Loucy (cell line): ENCODE results near the gene ITPKA.

Experiments
- H2AFZ ChIP-seq: fragments of 200-600 bp; sonication (generic); 2 replicates; pipeline ENCODE4 v1.6.0; 2016; ENCODE audit warnings: antibody characterized with exemption, mild to moderate bottlenecking, low read length, moderate library complexity
- H3F3A ChIP-seq: fragments of 200-600 bp; 2 replicates; pipeline ENCODE4 v1.6.0; 2016; ENCODE audit warnings: antibody characterized with exemption, low read depth, mild to moderate bottlenecking
- H3K27me3 ChIP-seq: fragments of 200-600 bp; sonication (generic); 2 replicates; pipeline ENCODE4 v1.6.1; 2014; ENCODE audit warnings: low read length, mild to moderate bottlenecking; ENCODE audit not compliant: insufficient read depth, poor library complexity, severe bottlenecking
- H3K36me3 ChIP-seq: fragments of 200-600 bp; sonication (generic); 2 replicates; pipeline ENCODE4 v1.6.1; 2016; ENCODE audit warnings: low read length; ENCODE audit not compliant: insufficient read depth
- H3K4me1 ChIP-seq: fragments of 200-600 bp; sonication (generic); 2 replicates; pipeline ENCODE4 v1.5.1; 2014; ENCODE audit warnings: low read length, mild to moderate bottlenecking; ENCODE audit not compliant: insufficient read depth, poor library complexity, severe bottlenecking
- H3K4me2 ChIP-seq: fragments of 200-600 bp; sonication (generic); 2 replicates; pipeline ENCODE4 v1.6.0; 2014; ENCODE audit warnings: antibody characterized with exemption, low read length, low read depth, mild to moderate bottlenecking; ENCODE audit not compliant: poor library complexity, severe bottlenecking
- H3K4me3 ChIP-seq: fragments of 200-600 bp; sonication (generic); 2 replicates; pipeline ENCODE4 v1.5.1; 2014; ENCODE audit warnings: low read length, mild to moderate bottlenecking, mixed read lengths; ENCODE audit not compliant: poor library complexity, severe bottlenecking
- H3K79me2 ChIP-seq: fragments of 200-600 bp; sonication (generic); 2 replicates; pipeline ENCODE4 v1.6.1; 2014; ENCODE audit warnings: low read length; ENCODE audit not compliant: insufficient read depth
- H3K9ac ChIP-seq: fragments of 200-600 bp; sonication (generic); 2 replicates; pipeline ENCODE4 v1.6.0; 2014; ENCODE audit warnings: mild to moderate bottlenecking, low read depth, low read length, moderate library complexity; ENCODE audit not compliant: poor library complexity, severe bottlenecking
- H3K9me2 ChIP-seq: fragments of 200-600 bp; sonication (generic); replicated peaks from 2 replicates; pipeline ENCODE4 v1.6.1; 2016; ENCODE audit warnings: low read depth, low read length, mixed read lengths
- H3K9me3 ChIP-seq: fragments of 200-600 bp; sonication (generic); 2 replicates; pipeline ENCODE4 v1.6.1; 2014; ENCODE audit warnings: mild to moderate bottlenecking, antibody characterized with exemption, low read length, low read depth; ENCODE audit not compliant: insufficient read depth
- H4K20me1 ChIP-seq: fragments of 200-600 bp; sonication (generic); 2 replicates; pipeline ENCODE4 v1.6.0; 2014; ENCODE audit warnings: antibody characterized with exemption, low read length, mild to moderate bottlenecking; ENCODE audit not compliant: insufficient read depth, poor library complexity, severe bottlenecking
- EZH2phosphoT487 ChIP-seq: fragments of 200-600 bp; IDR thresholded peaks from 2 replicates; pipeline ENCODE4 v1.6.1; 2018; ENCODE audit warnings: antibody characterized with exemption, mild to moderate bottlenecking, moderate library complexity, borderline replicate concordance
- TF ChIP-seq, protein P1 (sequence below): fragments of 200-600 bp; sonication (generic); conservative IDR thresholded peaks from 2 replicates; pipeline ENCODE4 v1.5.1; 2014; ENCODE audit warnings: mild to moderate bottlenecking, antibody characterized with exemption, low read length

The ITPKA gene

DNA sequence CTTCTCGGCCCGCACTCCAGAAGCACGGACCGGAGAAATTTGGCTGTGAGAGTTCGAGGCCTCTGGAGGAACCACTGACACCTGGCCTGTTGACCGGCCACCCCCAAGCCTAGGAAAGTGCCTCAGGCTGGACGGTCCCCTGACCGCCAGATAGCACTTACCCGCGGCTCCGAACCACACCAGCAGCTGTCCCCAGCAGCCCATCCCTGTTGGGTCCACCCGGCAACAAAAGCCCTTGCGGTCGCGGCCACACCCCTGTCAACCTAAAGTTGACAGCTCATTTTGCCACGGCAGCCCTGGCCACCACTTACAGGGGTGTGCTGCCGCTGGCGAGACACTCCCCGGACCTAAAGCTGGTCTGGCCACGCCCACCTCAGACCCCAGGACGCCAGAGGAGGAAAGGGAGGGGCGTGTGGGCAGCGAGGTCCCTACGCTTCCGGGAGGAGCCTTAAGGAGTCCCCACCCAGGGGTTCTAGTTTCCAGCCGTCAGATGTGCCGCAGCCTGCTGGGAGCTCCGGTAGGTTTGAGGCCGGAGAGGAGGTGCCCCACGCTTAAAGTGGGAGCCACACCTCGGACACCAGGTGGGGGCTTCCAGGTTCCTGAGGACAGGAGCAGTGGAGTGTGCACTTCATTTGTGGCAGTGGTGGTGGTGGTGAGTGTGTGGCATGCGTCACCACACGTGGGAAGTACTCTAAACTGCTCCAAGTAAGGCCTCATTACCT is 20.0 kb downstream of the ITPKA start, which contains the start of gene LTK:
TSS of gene LTK (minus strand) at position 322 of the 722 bp plus-strand sequence. CDS start at position 204, 118 bp downstream.
- Histone ChIP-seq H3K9me3 (no peaks in the 10 kb centered on the region), H3K9me2 (no peaks in the 10 kb centered on the region), H3K4me2 (peak within 1 kb of the TSS; percentile 70), H4K20me1 (no peaks in the 10 kb centered on the region), H3K27me3 (no peaks in the 10 kb centered on the region), H3K9ac (peak within 1 kb of the TSS; percentile 59), H3K79me2 (no peaks in the 10 kb centered on the region; the same call in 1 of the 2 replicates), H3K4me3 (peak within 1 kb of the TSS; percentile 72), H3K36me3 (no peaks in the 10 kb centered on the region), H3F3A (no peaks in the 10 kb centered on the region), H2AFZ (peak within 1 kb of the TSS; percentile 80), H3K4me1 (peaks cover 6% of the 10 kb centered on the region)
- no peak for TF ChIP-seq EZH2phosphoT487
- TF ChIP-seq, protein P1, sequence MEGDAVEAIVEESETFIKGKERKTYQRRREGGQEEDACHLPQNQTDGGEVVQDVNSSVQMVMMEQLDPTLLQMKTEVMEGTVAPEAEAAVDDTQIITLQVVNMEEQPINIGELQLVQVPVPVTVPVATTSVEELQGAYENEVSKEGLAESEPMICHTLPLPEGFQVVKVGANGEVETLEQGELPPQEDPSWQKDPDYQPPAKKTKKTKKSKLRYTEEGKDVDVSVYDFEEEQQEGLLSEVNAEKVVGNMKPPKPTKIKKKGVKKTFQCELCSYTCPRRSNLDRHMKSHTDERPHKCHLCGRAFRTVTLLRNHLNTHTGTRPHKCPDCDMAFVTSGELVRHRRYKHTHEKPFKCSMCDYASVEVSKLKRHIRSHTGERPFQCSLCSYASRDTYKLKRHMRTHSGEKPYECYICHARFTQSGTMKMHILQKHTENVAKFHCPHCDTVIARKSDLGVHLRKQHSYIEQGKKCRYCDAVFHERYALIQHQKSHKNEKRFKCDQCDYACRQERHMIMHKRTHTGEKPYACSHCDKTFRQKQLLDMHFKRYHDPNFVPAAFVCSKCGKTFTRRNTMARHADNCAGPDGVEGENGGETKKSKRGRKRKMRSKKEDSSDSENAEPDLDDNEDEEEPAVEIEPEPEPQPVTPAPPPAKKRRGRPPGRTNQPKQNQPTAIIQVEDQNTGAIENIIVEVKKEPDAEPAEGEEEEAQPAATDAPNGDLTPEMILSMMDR = no peak

- no peak overlapping the region for H3K4me3 ChIP-seq
- no peaks in the 10 kb centered on the region for H3K27me3 ChIP-seq
- H3K4me2 ChIP-seq = no peak overlapping the region
- no peaks in the 10 kb centered on the region for H3K9me3 ChIP-seq
- no peaks in the 10 kb centered on the region for H4K20me1 ChIP-seq
- TF ChIP-seq, protein P1 = no peak
- no peaks in the 10 kb centered on the region for H3K36me3 ChIP-seq
- H3K9ac ChIP-seq = no peak overlapping the region
- no peak overlapping the region for H2AFZ ChIP-seq
- no peaks in the 10 kb centered on the region for H3K9me2 ChIP-seq
- H3K4me1 ChIP-seq = peaks cover 1% of the 10 kb centered on the region
- no peaks in the 10 kb centered on the region for H3K79me2 ChIP-seq
- no peaks in the 10 kb centered on the region for H3F3A ChIP-seq
These were observed 24.3 kb downstream of the ITPKA start for GRCh38 chr15:41517895-41518449.

GRCh38 chr15:41520636-41521035 is 27.0 kb downstream of the ITPKA start:
- TF ChIP-seq, protein P1 = no peak
- TF ChIP-seq EZH2phosphoT487 = no peak
- Histone ChIP-seq H3K9me3 (no peaks in the 10 kb centered on the region), H2AFZ (no peak overlapping the region), H3K4me2 (no peak overlapping the region), H3K9ac (no peak overlapping the region), H3K4me3 (no peak overlapping the region), H3K4me1 (no peaks in the 10 kb centered on the region), H3K9me2 (no peaks in the 10 kb centered on the region), H3K79me2 (no peaks in the 10 kb centered on the region), H3K27me3 (no peaks in the 10 kb centered on the region), H3K36me3 (no peaks in the 10 kb centered on the region), H4K20me1 (no peaks in the 10 kb centered on the region), H3F3A (no peaks in the 10 kb centered on the region)
